Nephron progenitor cell (in vitro differentiated cells): Measurements from ENCODE around the gene GLCCI1.

Experiments
- DNase-seq: peaks from one replicate; pipeline ENCODE4 v3.0.0; 2021
- H3K27ac Mint-ChIP-seq: 2 replicates; pipeline ENCODE4 v1.8.0; 2021; ENCODE audit warnings: mild to moderate bottlenecking, moderate library complexity, mixed read lengths
- H3K27me3 Mint-ChIP-seq: 2 replicates; pipeline ENCODE4 v1.8.0; 2021; ENCODE audit warnings: mild to moderate bottlenecking, low read depth, mixed read lengths; ENCODE audit not compliant: poor library complexity
- H3K36me3 Mint-ChIP-seq: 2 replicates; pipeline ENCODE4 v1.8.0; 2021; ENCODE audit warnings: low read depth, mixed read lengths
- H3K4me1 Mint-ChIP-seq: 2 replicates; pipeline ENCODE4 v1.8.0; 2021; ENCODE audit warnings: mixed read lengths
- H3K4me3 Mint-ChIP-seq: 2 replicates; pipeline ENCODE4 v1.8.0; 2021; ENCODE audit warnings: mild to moderate bottlenecking, moderate library complexity, mixed read lengths
- H3K9me3 Mint-ChIP-seq: 2 replicates; pipeline ENCODE4 v1.8.0; 2021; ENCODE audit warnings: mild to moderate bottlenecking, moderate library complexity, mixed read lengths
- TF ChIP-seq, protein P1 (sequence below): fragments of 200-600 bp; sonication (generic); IDR thresholded peaks from 2 replicates; pipeline ENCODE4 v1.5.0; 2021; ENCODE audit warnings: antibody characterized with exemption

Gene GLCCI1

GRCh38 chr7:8035192-8035591 lies 66.6 kb downstream of the GLCCI1 start:
- H3K4me3 Mint-ChIP-seq: no peak overlapping the region
- no peak for DNase-seq
- H3K27ac Mint-ChIP-seq: no peak overlapping the region
- TF ChIP-seq, protein P1, sequence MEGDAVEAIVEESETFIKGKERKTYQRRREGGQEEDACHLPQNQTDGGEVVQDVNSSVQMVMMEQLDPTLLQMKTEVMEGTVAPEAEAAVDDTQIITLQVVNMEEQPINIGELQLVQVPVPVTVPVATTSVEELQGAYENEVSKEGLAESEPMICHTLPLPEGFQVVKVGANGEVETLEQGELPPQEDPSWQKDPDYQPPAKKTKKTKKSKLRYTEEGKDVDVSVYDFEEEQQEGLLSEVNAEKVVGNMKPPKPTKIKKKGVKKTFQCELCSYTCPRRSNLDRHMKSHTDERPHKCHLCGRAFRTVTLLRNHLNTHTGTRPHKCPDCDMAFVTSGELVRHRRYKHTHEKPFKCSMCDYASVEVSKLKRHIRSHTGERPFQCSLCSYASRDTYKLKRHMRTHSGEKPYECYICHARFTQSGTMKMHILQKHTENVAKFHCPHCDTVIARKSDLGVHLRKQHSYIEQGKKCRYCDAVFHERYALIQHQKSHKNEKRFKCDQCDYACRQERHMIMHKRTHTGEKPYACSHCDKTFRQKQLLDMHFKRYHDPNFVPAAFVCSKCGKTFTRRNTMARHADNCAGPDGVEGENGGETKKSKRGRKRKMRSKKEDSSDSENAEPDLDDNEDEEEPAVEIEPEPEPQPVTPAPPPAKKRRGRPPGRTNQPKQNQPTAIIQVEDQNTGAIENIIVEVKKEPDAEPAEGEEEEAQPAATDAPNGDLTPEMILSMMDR: no peak
- H3K36me3 Mint-ChIP-seq: peaks cover 65% of the 10 kb centered on the region
- H3K4me1 Mint-ChIP-seq: no peaks in the 10 kb centered on the region
- no peaks in the 10 kb centered on the region for H3K27me3 Mint-ChIP-seq
- peaks cover 31% of the 10 kb centered on the region for H3K9me3 Mint-ChIP-seq

- TF ChIP-seq, protein P1: peak; percentile 34
- Mint-ChIP-seq H3K27me3 (no peaks in the 10 kb centered on the region), H3K36me3 (peaks cover 65% of the 10 kb centered on the region), H3K27ac (peak overlapping the region; percentile 68), H3K9me3 (peaks cover 24% of the 10 kb centered on the region), H3K4me1 (no peaks in the 10 kb centered on the region), H3K4me3 (no peak overlapping the region)
- no peak for DNase-seq
Observed at GRCh38 chr7:8035647-8036518, 67.3 kb downstream of the GLCCI1 start.

- Mint-ChIP-seq H3K9me3 (peaks cover 20% of the 10 kb centered on the region), H3K27ac (no peak overlapping the region), H3K27me3 (no peaks in the 10 kb centered on the region), H3K4me3 (no peak overlapping the region), H3K4me1 (no peaks in the 10 kb centered on the region), H3K36me3 (peaks cover 67% of the 10 kb centered on the region)
- DNase-seq: no peak
- TF ChIP-seq, protein P1: no peak
Observed at GRCh38 chr7:8037151-8037550, 68.6 kb downstream of the GLCCI1 start.

GRCh38 chr7:8040768-8041369 lies 72.3 kb downstream of the GLCCI1 start:
- no peaks in the 10 kb centered on the region for H3K4me1 Mint-ChIP-seq
- H3K36me3 Mint-ChIP-seq: peaks cover 75% of the 10 kb centered on the region
- no peak overlapping the region for H3K4me3 Mint-ChIP-seq
- H3K9me3 Mint-ChIP-seq: peaks cover 15% of the 10 kb centered on the region
- DNase-seq: no peak
- H3K27ac Mint-ChIP-seq: no peak overlapping the region
- peaks cover 2% of the 10 kb centered on the region for H3K27me3 Mint-ChIP-seq
- TF ChIP-seq, protein P1: no peak

DNA sequence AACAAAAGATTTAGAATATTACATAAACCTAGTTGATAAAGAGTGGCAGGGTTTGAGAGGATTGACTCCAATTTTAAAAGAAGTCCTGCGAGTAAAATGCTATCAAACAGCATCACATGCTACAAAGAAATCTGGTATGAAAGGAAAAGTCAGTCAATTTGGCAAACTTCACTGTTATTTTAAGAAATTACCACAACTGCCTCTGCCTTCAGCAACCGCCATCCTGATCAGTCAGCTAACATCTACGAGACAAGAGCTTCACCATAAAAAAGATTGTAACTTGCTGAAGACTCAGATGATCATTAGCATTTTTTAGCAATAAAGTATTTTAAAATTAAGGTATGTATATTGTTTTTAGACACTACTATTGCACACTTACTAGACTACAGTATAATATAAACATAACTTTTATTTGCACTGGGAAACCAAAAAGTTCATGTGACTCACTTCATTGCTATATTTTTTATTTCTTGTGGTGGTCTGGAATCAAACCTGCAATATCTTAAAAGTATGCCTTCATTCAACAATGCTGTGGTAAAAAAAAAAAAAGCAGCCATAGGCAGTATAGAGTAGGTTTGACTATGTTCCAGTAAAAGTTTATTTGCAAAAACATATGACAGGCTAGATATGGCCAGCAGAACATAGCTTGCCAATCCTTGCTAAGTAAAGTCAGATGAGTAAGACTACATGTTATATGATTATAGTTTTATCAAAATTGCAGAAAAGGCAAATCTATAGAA lies 74.4 kb downstream of the GLCCI1 start:
- H3K27ac Mint-ChIP-seq: no peak overlapping the region
- H3K36me3 Mint-ChIP-seq: peaks cover 68% of the 10 kb centered on the region
- DNase-seq: no peak
- TF ChIP-seq, protein P1: no peak
- peaks cover 2% of the 10 kb centered on the region for H3K27me3 Mint-ChIP-seq
- H3K9me3 Mint-ChIP-seq: no peaks in the 10 kb centered on the region
- no peak overlapping the region for H3K4me3 Mint-ChIP-seq
- H3K4me1 Mint-ChIP-seq: no peaks in the 10 kb centered on the region
